Iris pigment epithelial cell (primary cell): ENCODE data around the gene SGMS1.

Experiments used
- DNase-seq: peaks from one replicate; pipeline ENCODE4 v3.0.0-alpha.2; 2011; ENCODE audit warnings: low read depth

Gene SGMS1

GRCh38 chr10:50536617-50537240 lies 87.0 kb downstream of the SGMS1 start:
- peak; percentile 63 for DNase-seq

DNA sequence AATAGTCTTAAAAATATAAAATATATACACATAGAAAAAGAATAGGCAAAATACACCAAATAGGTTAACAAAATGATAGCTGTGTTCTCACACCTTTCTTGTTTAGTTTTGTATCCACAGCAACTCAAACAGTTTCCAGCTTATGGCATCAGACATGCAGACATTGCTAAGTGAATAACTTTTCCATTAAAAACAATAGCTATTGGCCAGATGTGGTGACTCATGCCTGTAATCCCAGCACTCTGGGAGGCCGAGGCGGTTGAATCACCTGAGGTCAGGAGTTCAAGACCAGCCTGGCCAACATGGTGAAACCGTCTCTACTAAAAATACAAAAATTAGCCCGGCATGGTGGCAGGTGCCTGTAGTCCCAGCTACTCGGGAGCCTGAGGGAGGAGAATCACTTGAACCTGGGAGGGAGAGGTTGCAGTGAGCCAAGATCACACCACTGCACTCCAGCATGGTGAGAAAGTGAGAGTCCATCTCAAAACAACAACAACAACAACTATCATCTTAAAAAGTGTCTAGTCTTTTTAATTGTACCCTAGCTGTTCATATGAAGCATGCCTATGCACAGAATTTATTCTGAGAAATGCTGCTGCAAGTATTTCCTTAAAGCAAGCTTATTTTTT lies 88.9 kb downstream of the SGMS1 start:
- peak; percentile 93 for DNase-seq

- DNase-seq: no peak
These were observed 90.5 kb downstream of the SGMS1 start for GRCh38 chr10:50533296-50533695.

DNA sequence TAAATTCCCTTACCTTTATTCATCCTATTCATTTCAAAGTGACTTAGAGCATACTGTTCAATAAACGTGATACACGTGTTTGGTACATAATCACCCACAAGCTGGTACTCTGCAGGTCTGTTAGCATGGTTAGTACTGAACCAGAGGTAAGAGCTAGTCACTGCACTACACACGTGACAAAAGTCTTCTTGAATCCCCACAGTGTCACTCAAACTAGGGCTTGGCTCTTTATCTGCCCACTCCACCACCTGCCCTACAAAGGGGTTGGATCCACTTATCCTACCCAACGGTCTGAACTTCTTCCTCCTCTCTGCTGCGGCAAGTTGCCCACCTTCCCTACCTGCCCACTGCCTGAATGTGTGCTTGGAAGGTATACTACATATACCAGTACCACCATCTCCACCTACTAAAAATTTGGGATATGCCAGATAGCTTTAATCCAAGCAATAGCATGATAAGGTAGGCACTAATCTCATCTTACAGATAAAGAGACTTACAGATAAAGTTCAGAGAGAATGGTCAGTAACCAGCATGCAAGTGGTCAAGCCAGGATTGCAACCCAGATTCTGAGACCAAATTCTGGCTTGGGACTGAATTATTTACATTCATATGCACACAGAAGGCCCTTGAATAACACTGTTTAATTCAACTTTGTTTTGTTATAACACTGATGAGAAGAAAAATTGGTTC lies 92.2 kb downstream of the SGMS1 start:
- no peak for DNase-seq

DNA sequence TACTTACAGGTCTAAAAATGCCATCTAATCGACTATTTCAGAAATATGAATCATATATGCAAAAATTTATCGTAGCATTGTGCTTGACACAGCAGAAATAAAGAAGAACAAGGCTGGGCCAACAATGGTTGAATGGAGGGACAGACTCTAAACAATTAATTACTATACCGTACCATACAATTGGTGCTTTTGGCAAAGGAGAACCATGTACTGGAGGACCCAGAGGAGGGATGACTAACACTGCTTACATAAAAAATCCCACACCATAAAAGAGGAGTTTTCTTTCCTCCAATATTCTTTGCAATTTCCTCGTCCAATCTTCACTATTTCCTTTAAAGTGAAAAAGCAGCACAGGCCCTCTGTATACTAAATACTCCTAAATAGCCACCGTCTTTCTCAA lies 94.1 kb downstream of the SGMS1 start:
- no peak for DNase-seq

DNA sequence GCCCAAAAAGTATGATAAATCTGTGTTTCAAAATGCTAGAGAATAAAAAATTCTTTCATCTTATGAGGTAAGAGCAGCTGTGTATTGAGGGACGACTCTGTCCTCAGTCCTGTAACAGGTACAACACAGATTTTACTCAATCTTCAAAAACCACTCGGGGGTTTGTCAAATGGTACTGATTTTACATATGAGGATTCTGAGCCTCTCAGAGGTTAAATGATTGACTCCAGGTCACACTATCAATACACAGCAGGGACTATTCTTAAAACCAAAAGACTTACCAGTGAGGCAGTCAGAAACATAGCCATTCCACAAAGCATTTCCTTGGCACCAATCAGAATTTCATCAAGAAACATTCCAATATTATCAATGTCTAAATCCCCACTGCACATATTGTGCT lies 95.5 kb downstream of the SGMS1 start:
- no peak for DNase-seq

DNA sequence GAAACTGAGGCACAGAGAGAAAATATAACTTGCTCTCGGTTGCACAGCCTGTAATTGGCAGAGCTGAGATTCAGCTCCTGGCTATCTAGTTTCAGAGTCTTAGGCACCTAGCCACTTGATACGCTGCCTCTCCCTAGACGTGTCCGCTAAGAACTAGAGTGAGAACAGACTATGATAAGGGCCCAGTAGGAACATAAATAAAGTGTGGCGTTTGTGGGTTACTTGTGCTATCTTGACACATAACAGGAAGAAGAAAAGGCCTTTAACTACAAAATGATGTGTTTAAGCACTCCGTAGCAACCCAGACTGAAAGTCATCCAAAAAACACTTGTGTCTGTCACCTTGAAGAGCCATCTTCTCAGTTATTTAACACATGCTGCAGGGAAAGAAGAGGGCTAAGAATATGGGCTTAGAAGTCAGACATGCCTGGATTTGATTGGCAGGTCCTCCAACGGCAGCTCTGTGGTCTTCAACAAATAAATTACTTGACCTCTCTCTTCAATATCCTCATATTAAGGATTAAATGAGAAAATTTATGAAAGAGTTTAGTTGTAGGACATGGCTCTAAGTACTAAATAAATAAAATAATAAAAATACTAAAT lies 96.2 kb downstream of the SGMS1 start:
- no peak for DNase-seq

DNA sequence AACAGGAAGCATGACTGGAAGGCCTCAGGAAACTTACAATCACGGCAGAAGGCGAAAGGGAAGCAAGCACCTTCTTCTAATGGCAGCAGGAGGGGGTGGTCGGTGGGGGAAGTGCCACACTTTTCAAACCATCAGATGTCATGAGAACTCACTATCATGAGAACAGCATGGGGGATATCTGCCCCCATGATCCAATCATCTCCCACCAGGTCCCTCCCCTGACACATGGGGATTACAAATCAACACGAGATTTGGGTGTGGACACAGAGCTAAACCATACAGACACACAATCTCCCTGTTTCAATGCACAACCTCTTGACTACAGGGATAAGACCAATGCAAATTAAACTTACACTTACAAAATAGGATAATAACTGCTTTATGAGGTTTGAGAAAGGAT lies 97.6 kb downstream of the SGMS1 start:
- no peak for DNase-seq

GRCh38 chr10:50523357-50523756 lies 100.4 kb downstream of the SGMS1 start:
- no peak for DNase-seq

GRCh38 chr10:50522908-50523307 lies 100.8 kb downstream of the SGMS1 start:
- no peak for DNase-seq

DNA sequence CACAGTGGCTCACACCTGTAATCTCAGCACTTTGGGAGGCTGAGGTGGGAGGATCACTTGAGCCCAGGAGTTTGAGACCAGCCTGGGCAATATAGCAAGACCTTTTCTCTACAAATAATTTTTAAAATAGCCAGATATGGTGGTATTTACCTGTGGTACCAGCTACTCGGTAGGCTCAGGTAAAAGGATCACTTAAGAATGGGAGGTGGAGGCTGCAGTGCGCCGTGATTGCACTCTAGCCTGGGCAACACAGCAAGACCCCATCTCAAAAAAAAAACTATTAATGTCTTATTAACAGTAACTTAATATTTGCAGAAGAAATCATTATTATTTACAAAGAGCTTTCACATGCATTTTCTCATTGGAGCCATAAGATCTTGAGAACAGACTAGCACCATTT lies 103.6 kb downstream of the SGMS1 start:
- DNase-seq: no peak

DNA sequence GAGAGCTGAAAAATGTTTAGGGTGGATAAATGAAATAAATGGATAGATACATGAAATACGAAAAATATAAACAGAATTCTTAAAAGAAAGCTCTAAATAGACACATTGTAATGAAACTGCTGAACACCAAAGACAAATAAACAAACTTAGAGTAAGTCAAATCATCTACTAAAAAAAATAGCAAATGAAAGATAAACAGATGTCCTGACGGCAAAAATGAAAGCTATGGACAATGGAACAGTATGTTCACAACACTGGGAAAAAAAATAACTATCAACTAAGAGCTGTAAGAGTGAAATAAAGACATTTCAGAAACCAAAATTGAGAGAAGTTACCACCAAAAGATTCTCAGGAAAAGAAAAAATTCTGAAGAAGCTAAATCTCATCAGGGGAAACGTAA lies 106.1 kb downstream of the SGMS1 start:
- peak; percentile 62 for DNase-seq

GRCh38 chr10:50516171-50516570 lies 107.6 kb downstream of the SGMS1 start:
- no peak for DNase-seq

DNA sequence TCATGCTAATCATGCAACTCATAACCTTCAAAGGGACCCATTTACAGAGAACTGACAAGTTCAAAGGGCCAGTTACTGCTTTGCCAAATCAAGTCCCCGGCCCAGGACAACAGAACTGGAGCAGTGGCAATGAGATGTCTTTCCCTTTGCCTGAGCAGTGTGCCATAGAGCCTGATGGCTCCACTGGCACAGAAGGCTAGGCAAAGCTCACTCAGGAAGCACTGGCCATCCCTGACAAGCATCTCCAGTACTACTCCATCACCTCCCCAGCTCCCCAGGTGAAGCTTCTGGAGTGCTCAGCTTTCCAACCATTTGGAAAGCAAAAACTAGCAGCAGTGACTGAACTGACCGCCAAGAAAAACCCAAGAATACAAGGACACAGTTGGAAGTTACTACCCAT lies 108.3 kb downstream of the SGMS1 start:
- no peak for DNase-seq

- DNase-seq: no peak
These were observed 108.8 kb downstream of the SGMS1 start for GRCh38 chr10:50514995-50515394.

GRCh38 chr10:50513956-50514355 lies 109.8 kb downstream of the SGMS1 start:
- DNase-seq: no peak

- DNase-seq: no peak
These were observed 110.9 kb downstream of the SGMS1 start for GRCh38 chr10:50512743-50513416.

DNA sequence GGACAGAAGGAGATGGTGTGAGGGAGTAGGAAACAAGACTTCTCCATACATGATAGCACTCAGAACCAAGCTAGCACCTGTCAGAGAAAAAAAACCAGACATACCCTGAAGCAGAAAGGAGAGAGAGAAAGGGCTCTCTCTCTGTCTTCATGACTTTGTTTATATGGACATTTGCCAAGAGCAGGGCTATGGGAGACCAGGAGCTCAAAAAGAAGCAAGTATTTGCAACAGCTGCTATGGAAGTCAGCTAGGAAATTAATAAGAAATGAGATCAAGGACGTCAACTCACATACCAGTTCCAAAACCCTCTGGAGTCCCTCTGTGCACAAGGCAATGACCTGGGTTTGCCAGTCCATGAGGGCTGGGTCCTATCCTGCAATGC lies 111.6 kb downstream of the SGMS1 start:
- DNase-seq: peak; percentile 61

- DNase-seq: peak; percentile 84
These were observed 112.1 kb downstream of the SGMS1 start for GRCh38 chr10:50511492-50512213.

DNA sequence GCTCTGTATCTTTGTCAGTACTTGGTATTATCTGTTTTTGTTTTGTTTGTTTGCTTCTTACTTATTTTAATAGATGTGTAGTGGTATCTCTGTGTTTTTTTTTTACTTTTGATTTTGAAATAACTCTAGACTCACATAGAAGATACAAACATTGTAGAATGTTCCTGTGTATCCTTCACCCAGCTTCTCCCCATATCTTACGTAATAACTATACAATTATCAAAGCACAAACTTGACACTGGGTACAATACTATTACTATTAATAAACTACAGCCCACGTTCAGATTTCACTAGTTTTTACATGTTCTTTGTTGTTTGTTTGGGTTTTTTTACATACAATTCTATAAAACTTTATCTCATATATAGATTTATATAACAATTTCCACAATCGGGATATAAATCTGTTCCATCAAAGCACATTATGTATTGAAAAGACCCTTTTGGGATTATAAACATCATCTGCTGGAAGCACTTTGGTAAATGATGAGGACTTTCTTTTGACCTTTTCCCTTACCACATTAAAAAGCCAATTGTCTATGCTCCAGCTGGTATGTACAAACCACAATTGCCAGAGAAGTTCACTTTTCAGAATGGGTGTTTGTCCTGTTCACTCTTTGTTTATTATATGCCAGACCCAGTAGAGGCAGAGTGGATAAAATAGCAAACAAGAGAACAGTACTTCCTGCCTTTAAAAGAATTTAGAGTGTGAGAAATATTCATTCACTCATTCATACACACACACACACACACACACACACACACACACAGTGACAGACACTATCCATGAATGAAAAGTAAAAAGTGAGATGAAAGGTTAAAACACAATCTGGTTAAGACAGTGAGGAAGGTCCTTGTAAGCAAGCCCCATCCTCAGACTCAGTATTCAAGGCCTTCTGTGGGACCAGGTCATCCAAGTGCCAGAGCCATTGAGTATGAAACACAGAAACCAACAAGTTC lies 113.0 kb downstream of the SGMS1 start:
- peak; percentile 27 for DNase-seq
